GM12878 (cell line): ENCODE data around the gene GCFC2. TPM values are rescaled to one million over a fixed set of nuclear protein-coding genes. Genes with fewer than 3 reads are reported as not detected.
A peak's percentile ranks its signal among the peaks of the same experiment; 100 is the strongest.

Experiments used
- ATAC-seq: fragments of 200-7000 bp; cut with Tn5 transposase; 3 replicates; pipeline ENCODE4 v1.9.1; 2020; ENCODE audit warnings: mild to moderate bottlenecking, moderate library complexity
- BruUV-seq: library from RNA; stranded (reverse); fragments of 400-500 nt; replicated peaks from 2 replicates; lab custom pipeline; 2021; lab: Mats Ljungman, UMichigan
- CTCF ChIA-PET: fragments of 300-600 bp; sonication (Branson Sonifier 250); formaldehyde crosslinking; extraction: SDS; loops from one replicate; lab custom pipeline; 2021; ENCODE audit warnings: inconsistent platforms; lab: Yijun Ruan, JAX
- POLR2A ChIA-PET: fragments of 350-600 bp; formaldehyde crosslinking; extraction: SDS; loops from one replicate; lab custom pipeline; 2021; ENCODE audit warnings: inconsistent platforms; lab: Charles Lee
- RAD21 ChIA-PET: fragments of 300-600 bp; sonication (Branson Sonifier 250); formaldehyde crosslinking; loops from one replicate; lab custom pipeline; 2023; ENCODE audit warnings: antibody characterized with exemption; ENCODE audit not compliant: unreplicated experiment; lab: Charles Lee
- SMC1A ChIA-PET: fragments of 300-600 bp; sonication (Branson Sonifier 250); formaldehyde crosslinking; loops from one replicate; lab custom pipeline; 2023; ENCODE audit not compliant: unreplicated experiment, uncharacterized antibody; lab: Charles Lee
- DNase-seq: peaks from one replicate; pipeline ENCODE4 v3.0.0-alpha.2; 2011; ENCODE audit warnings: low read depth, low spot score
- FAIRE-seq: peaks from 3 replicates; lab custom pipeline; 2011; peaks lifted over from hg19 to GRCh38; lab: Jason Lieb, UNC
- H2AFZ ChIP-seq: 2 replicates; pipeline ENCODE4 v1.6.0; 2011; ENCODE audit warnings: low read depth, low read length, control low read depth; ENCODE audit not compliant: control insufficient read depth
- H3K27ac ChIP-seq: 2 replicates; pipeline ENCODE4 v1.5.1; 2011; ENCODE audit warnings: control low read depth; ENCODE audit not compliant: control insufficient read depth, insufficient read depth
- H3K27me3 ChIP-seq, 2 experiments: replicated peaks in 1 of 2; 2 replicates each; pipeline versions ENCODE4 v1.6.0 to v1.6.1; 2011; ENCODE audit warnings: low read length in 1 of 2; ENCODE audit not compliant: control insufficient read depth in 2 of 2, insufficient read depth in 2 of 2
- H3K36me3 ChIP-seq, 2 experiments: 2 replicates each; pipeline ENCODE4 v1.5.1; 2011; ENCODE audit warnings: low read length in 1 of 2; ENCODE audit not compliant: control insufficient read depth in 2 of 2, insufficient read depth in 2 of 2
- H3K4me1 ChIP-seq: 2 replicates; pipeline ENCODE4 v1.6.1; 2011; ENCODE audit warnings: mild to moderate bottlenecking, low read length, moderate library complexity, mixed read lengths; ENCODE audit not compliant: control insufficient read depth, insufficient read depth
- H3K4me2 ChIP-seq: 2 replicates; pipeline ENCODE4 v1.6.0; 2011; ENCODE audit warnings: control low read depth; ENCODE audit not compliant: control insufficient read depth, insufficient read depth
- H3K4me3 ChIP-seq: fragments of 200-600 bp; sonication (generic); 2 replicates; pipeline ENCODE4 v1.5.1; 2016
- H3K79me2 ChIP-seq: 2 replicates; pipeline ENCODE4 v1.6.0; 2011; ENCODE audit warnings: low read length; ENCODE audit not compliant: control insufficient read depth, insufficient read depth
- H3K9ac ChIP-seq: 2 replicates; pipeline ENCODE4 v1.8.0; 2011; ENCODE audit warnings: low read length, control low read depth, mixed read lengths; ENCODE audit not compliant: control insufficient read depth, insufficient read depth
- H3K9me3 ChIP-seq: replicated peaks from 3 replicates; pipeline ENCODE4 v1.5.1; 2011; ENCODE audit warnings: mild to moderate bottlenecking, low read length; ENCODE audit not compliant: control insufficient read depth, insufficient read depth
- H4K20me1 ChIP-seq: 2 replicates; pipeline ENCODE4 v1.6.0; 2011; ENCODE audit not compliant: control insufficient read depth, insufficient read depth
- CUX1 ChIP-seq: IDR thresholded peaks from 2 replicates; pipeline ENCODE4 v1.6.1; 2012; ENCODE audit warnings: improper control_type of control experiment, low read depth, low read length; ENCODE audit not compliant: insufficient replicate concordance
- EP300 ChIP-seq, 2 experiments: fragments of 150-350 bp in 1 of 2; IDR thresholded peaks; 2 replicates each; pipeline ENCODE4 v1.6.1; 2011 to 2012; ENCODE audit warnings: low read depth in 2 of 2, low read length in 2 of 2, borderline replicate concordance in 1 of 2, improper control_type of control experiment in 1 of 2, inconsistent platforms in 1 of 2; ENCODE audit not compliant: control insufficient read depth in 1 of 2
- HDGF ChIP-seq: fragments of 450-650 bp; IDR thresholded peaks from 2 replicates; pipeline ENCODE4 v1.6.1; 2016; ENCODE audit warnings: antibody characterized with exemption
- IRF4 ChIP-seq: IDR thresholded peaks from 2 replicates; pipeline ENCODE4 v1.6.1; 2011; ENCODE audit warnings: low read depth, low read length
- MEF2B ChIP-seq: fragments of 450-650 bp; IDR thresholded peaks from 2 replicates; pipeline ENCODE4 v1.6.1; 2018; ENCODE audit warnings: mild to moderate bottlenecking, moderate library complexity; ENCODE audit not compliant: partially characterized antibody, poor library complexity, severe bottlenecking
- NRF1 ChIP-seq: conservative IDR thresholded peaks from 2 replicates; pipeline ENCODE4 v1.6.1; 2011; ENCODE audit warnings: mild to moderate bottlenecking, low read depth, low read length, improper control_type of control experiment
- PKNOX1 ChIP-seq: fragments of 450-650 bp; IDR thresholded peaks from 2 replicates; pipeline ENCODE4 v1.6.1; 2016; ENCODE audit warnings: mild to moderate bottlenecking
- POU2F2 ChIP-seq: IDR thresholded peaks from 3 replicates; pipeline ENCODE4 v1.6.1; 2011; ENCODE audit warnings: low read depth, mild to moderate bottlenecking, low read length, borderline replicate concordance
- SMC3 ChIP-seq: IDR thresholded peaks from 2 replicates; pipeline ENCODE4 v1.6.1; 2011; ENCODE audit warnings: low read length, improper control_type of control experiment, borderline replicate concordance
- YY1 ChIP-seq: IDR thresholded peaks from 2 replicates; pipeline ENCODE4 v1.6.1; 2011; ENCODE audit warnings: low read depth, mild to moderate bottlenecking, low read length
- ZNF592 ChIP-seq: fragments of 450-650 bp; IDR thresholded peaks from 2 replicates; pipeline ENCODE4 v1.6.1; 2017; ENCODE audit warnings: mild to moderate bottlenecking, moderate library complexity
- WGBS: methylation state at CpG from one replicate; pipeline ENCODE4 v1.1.6; 2016; ENCODE audit warnings: low lambda C conversion rate; ENCODE audit not compliant: insufficient replicate concordance, insufficient coverage; ENCODE audit errors: missing lambda C conversion rate; 5-methylcytosine and 5-hydroxymethylcytosine counted together
- in situ Hi-C: fragments of 300-500 bp; cut with MboI; formaldehyde crosslinking; loops from 9 replicates; pipeline ENCODE4 v1.14.3; 2018; ENCODE audit warnings: mixed read lengths
- intact Hi-C: fragments of 100-400 bp; cut with micrococcal nuclease; formaldehyde crosslinking; loops from one replicate; pipeline ENCODE4 v1.14.2; 2022; ENCODE audit not compliant: unreplicated experiment
- polyA plus RNA-seq, 11 experiments: library from polyadenylated mRNA; depleted of rRNA in 4 of 11; unstranded in 6 of 11; stranded (reverse) in 5 of 11; fragments of >200 nt; fragmentation: Nextera tagmentation in 4 of 11; fragmentation: Illumina TruSeq in 1 of 11; extraction: Ambion mirVana in 4 of 11; extraction: Trizol in 1 of 11; gene quantifications; 1 replicate in 1 of 11; 2 replicates in 10 of 11; pipeline versions ENCODE4 v1.2.1 to v1.2.3, GENCODE V29; 2011 to 2016; ENCODE audit warnings: inconsistent platforms in 2 of 11, missing spikeins in 2 of 11, low read depth in 1 of 11
- total RNA-seq, 4 experiments: library from RNA; depleted of rRNA in 3 of 4; stranded (reverse); fragments of >200 nt in 3 of 4; fragmentation: Illumina TruSeq in 1 of 4; extraction: Trizol in 1 of 4; gene quantifications; 2 replicates each; pipeline versions ENCODE4 v1.2.1 to v1.2.3, GENCODE V29; 2013 to 2021

Gene GCFC2
- total and polyA plus RNA-seq, 10 of the 15 experiments (the other 5 are each of a cell fraction or from before 2014, with no cell fraction given): 15.5 to 36.5 (median 27.4) TPM

- no TSS peak for BruUV-seq
- WGBS: 5% methylated on average over 4 of the region's 4 CpGs
- CTCF ChIA-PET: interaction anchor here (0.5 to 4.7 kb wide), 48 partner anchors 9 to 1239 kb away, joined by 3 to 32 read pairs (median 4); partner anchors contain the start of genes MRPL19 and TACR1
- H4K20me1 ChIP-seq: no peaks in the 10 kb centered on the region
- H3K9me3 ChIP-seq: no peaks in the 10 kb centered on the region
- H3K79me2 ChIP-seq: no peaks in the 10 kb centered on the region
- no peak overlapping the region for H3K27ac ChIP-seq
- H2AFZ ChIP-seq: no peak overlapping the region
- RAD21 ChIA-PET: interaction anchor here (0.8 to 1.1 kb wide), 17 partner anchors 10 to 939 kb away, joined by 3 to 9 read pairs (median 5); partner anchors contain the start of gene TACR1
- ATAC-seq: peak; percentile 96
- H3K36me3 ChIP-seq: no peaks in the 10 kb centered on the region
- DNase-seq: no peak
- SMC1A ChIA-PET: interaction anchor here (0.6 to 2.2 kb wide), 12 partner anchors 14 to 708 kb away, joined by 3 to 12 read pairs (median 4); no protein-coding TSS in a partner anchor
- no peak overlapping the region for H3K4me2 ChIP-seq
- peak; percentile 97 for FAIRE-seq
- POLR2A ChIA-PET: no interaction called here
- no peaks in the 10 kb centered on the region for H3K4me1 ChIP-seq
- no peak overlapping the region for H3K4me3 ChIP-seq
- H3K27me3 ChIP-seq: peaks cover 0 to 2% of the 10 kb centered on the region in 2 experiments; a peak in 1 of 4 replicates
- H3K9ac ChIP-seq: no peak overlapping the region
- intact Hi-C loops: loop anchor here (2.0 to 10.0 kb wide), 6 partner anchors 161 to 933 kb away; no protein-coding TSS in a partner anchor
- in situ Hi-C loops: no loop called here
- 0 out of 3 replicates have a peak, but pooled peaks have one; percentile 21 for TF ChIP-seq POU2F2
- no peak for TF ChIP-seq EP300 (IDR thresholded peaks at IDR 0.05; ENCODE audit: borderline replicate concordance in 1 of 2, control insufficient read depth in 1 of 2, low read depth in 2 of 2, low read length in 2 of 2)
- no peak for TF ChIP-seq MEF2B
- TF ChIP-seq IRF4: 0 out of 2 replicates have a peak, but pooled peaks have one; percentile 29
- peak; percentile 81 for TF ChIP-seq SMC3
- TF ChIP-seq NRF1: no peak
- no peak for TF ChIP-seq HDGF
- TF ChIP-seq ZNF592: 0 out of 2 replicates have a peak, but pooled peaks have one; percentile 36
- TF ChIP-seq CUX1: no peak
- peak; percentile 47; the same call in 1 of the 2 replicates for TF ChIP-seq YY1
- no peak for TF ChIP-seq PKNOX1
Measured at GRCh38 chr2:75627902-75628504, 82.7 kb downstream of the GCFC2 start.
